WERI-Rb-1 (cell line): ENCODE measurements around the gene GNPAT.

ENCODE experiments used
- DNase-seq: peaks from one replicate; pipeline ENCODE4 v3.0.0-alpha.2; 2020
- H3K27ac ChIP-seq: fragments of 250-450 bp; sonication (Bioruptor Pico); 2 replicates; pipeline ENCODE4 v1.5.1; 2020; ENCODE audit warnings: mild to moderate bottlenecking, moderate library complexity
- H3K27me3 ChIP-seq: fragments of 250-450 bp; sonication (Bioruptor Pico); 2 replicates; pipeline ENCODE4 v1.5.1; 2021; ENCODE audit warnings: mild to moderate bottlenecking, low read depth, moderate library complexity; ENCODE audit not compliant: insufficient read depth, severe bottlenecking
- H3K36me3 ChIP-seq: fragments of 250-450 bp; sonication (Bioruptor Pico); 2 replicates; pipeline ENCODE4 v1.5.1; 2020; ENCODE audit warnings: mild to moderate bottlenecking, moderate library complexity
- H3K4me3 ChIP-seq: 2 replicates; pipeline ENCODE4 v1.5.1; 2011; ENCODE audit warnings: low read depth, mild to moderate bottlenecking, control low read depth, low read length
- H3K9me3 ChIP-seq: fragments of 250-450 bp; sonication (Bioruptor Pico); 2 replicates; pipeline ENCODE4 v1.5.1; 2021; ENCODE audit warnings: mild to moderate bottlenecking, moderate library complexity; ENCODE audit not compliant: severe bottlenecking
- TF ChIP-seq, protein P1 (sequence below): IDR thresholded peaks from 2 replicates; pipeline ENCODE4 v1.5.1; 2011; ENCODE audit warnings: low read depth, mild to moderate bottlenecking, control low read depth, inconsistent platforms, low read length

Gene GNPAT

GRCh38 chr1:231203259-231204057 is 37.6 kb upstream of the GNPAT start:
- H3K4me3 ChIP-seq, result no peak overlapping the region
- TF ChIP-seq, protein P1, sequence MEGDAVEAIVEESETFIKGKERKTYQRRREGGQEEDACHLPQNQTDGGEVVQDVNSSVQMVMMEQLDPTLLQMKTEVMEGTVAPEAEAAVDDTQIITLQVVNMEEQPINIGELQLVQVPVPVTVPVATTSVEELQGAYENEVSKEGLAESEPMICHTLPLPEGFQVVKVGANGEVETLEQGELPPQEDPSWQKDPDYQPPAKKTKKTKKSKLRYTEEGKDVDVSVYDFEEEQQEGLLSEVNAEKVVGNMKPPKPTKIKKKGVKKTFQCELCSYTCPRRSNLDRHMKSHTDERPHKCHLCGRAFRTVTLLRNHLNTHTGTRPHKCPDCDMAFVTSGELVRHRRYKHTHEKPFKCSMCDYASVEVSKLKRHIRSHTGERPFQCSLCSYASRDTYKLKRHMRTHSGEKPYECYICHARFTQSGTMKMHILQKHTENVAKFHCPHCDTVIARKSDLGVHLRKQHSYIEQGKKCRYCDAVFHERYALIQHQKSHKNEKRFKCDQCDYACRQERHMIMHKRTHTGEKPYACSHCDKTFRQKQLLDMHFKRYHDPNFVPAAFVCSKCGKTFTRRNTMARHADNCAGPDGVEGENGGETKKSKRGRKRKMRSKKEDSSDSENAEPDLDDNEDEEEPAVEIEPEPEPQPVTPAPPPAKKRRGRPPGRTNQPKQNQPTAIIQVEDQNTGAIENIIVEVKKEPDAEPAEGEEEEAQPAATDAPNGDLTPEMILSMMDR, result no peak
- H3K9me3 ChIP-seq, result no peaks in the 10 kb centered on the region
- H3K27ac ChIP-seq, result no peak overlapping the region
- no peaks in the 10 kb centered on the region for H3K27me3 ChIP-seq
- no peak for DNase-seq
- H3K36me3 ChIP-seq, result no peaks in the 10 kb centered on the region

GRCh38 chr1:231206856-231207255 is 34.2 kb upstream of the GNPAT start:
- H3K9me3 ChIP-seq, result no peaks in the 10 kb centered on the region
- no peaks in the 10 kb centered on the region for H3K27me3 ChIP-seq
- TF ChIP-seq, protein P1, result no peak
- H3K27ac ChIP-seq, result no peak overlapping the region
- DNase-seq, result no peak
- no peak overlapping the region for H3K4me3 ChIP-seq
- no peaks in the 10 kb centered on the region for H3K36me3 ChIP-seq

DNA sequence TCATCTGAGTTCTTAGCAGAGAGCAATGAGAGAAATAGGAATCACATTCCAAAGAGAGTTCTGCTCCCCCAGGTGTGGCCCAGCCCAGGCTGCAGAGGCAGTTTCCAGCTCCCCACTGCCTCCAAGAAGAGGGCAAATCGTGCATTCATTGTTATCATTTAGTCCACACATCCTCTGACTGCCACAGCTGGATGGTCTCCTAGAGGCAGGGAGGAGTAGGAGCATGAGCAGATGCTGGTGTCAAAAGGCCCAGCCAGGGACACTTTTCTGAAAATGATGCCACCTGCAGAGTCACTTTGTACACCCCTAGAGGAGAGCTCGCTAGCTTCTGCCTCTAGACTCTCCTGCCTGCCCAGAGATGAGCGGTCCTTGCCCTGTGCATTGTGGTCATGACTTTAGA is 33.6 kb upstream of the GNPAT start:
- Histone ChIP-seq H3K27me3 (no peaks in the 10 kb centered on the region), H3K9me3 (no peaks in the 10 kb centered on the region)
- TF ChIP-seq, protein P1, result no peak

GRCh38 chr1:231208980-231209379 is 32.0 kb upstream of the GNPAT start:
- no peaks in the 10 kb centered on the region for H3K27me3 ChIP-seq
- H3K4me3 ChIP-seq, result no peak overlapping the region
- TF ChIP-seq, protein P1, result no peak
- no peak for DNase-seq
- no peaks in the 10 kb centered on the region for H3K36me3 ChIP-seq
- no peaks in the 10 kb centered on the region for H3K9me3 ChIP-seq
- no peak overlapping the region for H3K27ac ChIP-seq

More for the DNA sequence above, 33.6 kb upstream of the GNPAT start:
- H3K27ac ChIP-seq, result no peak overlapping the region
- no peaks in the 10 kb centered on the region for H3K36me3 ChIP-seq
- no peak overlapping the region for H3K4me3 ChIP-seq
- DNase-seq, result no peak

GRCh38 chr1:231209531-231209930 is 31.5 kb upstream of the GNPAT start:
- H3K9me3 ChIP-seq, result no peaks in the 10 kb centered on the region
- TF ChIP-seq, protein P1, result no peak
- H3K36me3 ChIP-seq, result no peaks in the 10 kb centered on the region
- DNase-seq, result no peak
- H3K4me3 ChIP-seq, result no peak overlapping the region
- H3K27me3 ChIP-seq, result no peaks in the 10 kb centered on the region
- H3K27ac ChIP-seq, result no peak overlapping the region

- TF ChIP-seq, protein P1, result no peak
- Histone ChIP-seq H3K27me3 (no peaks in the 10 kb centered on the region), H3K4me3 (no peak overlapping the region), H3K27ac (no peak overlapping the region), H3K9me3 (no peaks in the 10 kb centered on the region), H3K36me3 (no peaks in the 10 kb centered on the region)
- DNase-seq, result no peak
These were observed 30.9 kb upstream of the GNPAT start for GRCh38 chr1:231210126-231210525.
